Fibroblast of pulmonary artery (primary cell): ENCODE results near the gene NCAM2.
A peak's percentile ranks its signal among the peaks of the same experiment; 100 is the strongest.

Experiments used
- DNase-seq: peaks from one replicate; pipeline ENCODE4 v3.0.0-alpha.2; 2010; ENCODE audit warnings: low read depth
- H3K4me3 ChIP-seq: replicated peaks from 2 replicates; pipeline ENCODE4 v1.5.1; 2011; ENCODE audit warnings: low read depth, mild to moderate bottlenecking, control low read depth, low read length, moderate library complexity
- CTCF ChIP-seq: IDR thresholded peaks from 2 replicates; pipeline ENCODE4 v1.5.1; 2011; ENCODE audit warnings: mild to moderate bottlenecking, control low read depth, low read length, inconsistent platforms; ENCODE audit errors: missing control alignments

NCAM2 gene

GRCh38 chr21:21001591-21002100 is 3.4 kb downstream of the NCAM2 start:
- no peak for DNase-seq
- H3K4me3 ChIP-seq = no peak overlapping the region
- no peak for TF ChIP-seq CTCF

- TF ChIP-seq CTCF = no peak
- no peak overlapping the region for H3K4me3 ChIP-seq
- DNase-seq = no peak
Measured at GRCh38 chr21:21002153-21002552, 3.9 kb downstream of the NCAM2 start.

GRCh38 chr21:21003701-21004100 is 5.5 kb downstream of the NCAM2 start:
- H3K4me3 ChIP-seq = no peak overlapping the region
- DNase-seq = peak; percentile 48

GRCh38 chr21:21007606-21008005 is 9.4 kb downstream of the NCAM2 start:
- H3K4me3 ChIP-seq = no peak overlapping the region
- TF ChIP-seq CTCF = no peak
- no peak for DNase-seq

More at GRCh38 chr21:21003701-21004100, 5.5 kb downstream of the NCAM2 start:
- peak; percentile 41 for TF ChIP-seq CTCF

GRCh38 chr21:21010228-21010627 is 12.0 kb downstream of the NCAM2 start:
- no peak for DNase-seq
- TF ChIP-seq CTCF = no peak
- no peak overlapping the region for H3K4me3 ChIP-seq

- TF ChIP-seq CTCF = no peak
- DNase-seq = no peak
- no peak overlapping the region for H3K4me3 ChIP-seq
Measured at GRCh38 chr21:21010698-21011097, 12.5 kb downstream of the NCAM2 start.

- TF ChIP-seq CTCF = no peak
- no peak for DNase-seq
- no peak overlapping the region for H3K4me3 ChIP-seq
Measured at GRCh38 chr21:21018821-21019220, 20.6 kb downstream of the NCAM2 start.
